ENCODE data around the gene SLX4. TPM values are rescaled to one million over a fixed set of nuclear protein-coding genes. Genes with fewer than 3 reads are reported as not detected.

The SLX4 gene
- total RNA-seq, 1 donor from 2014 or later, result 5.1 TPM

- Histone ChIP-seq H3K27me3 (no peaks in the 10 kb centered on the region), H3K27ac (no peak overlapping the region), H3K36me3 (peaks cover 6% of the 10 kb centered on the region), H3K4me1 (peaks cover 21% of the 10 kb centered on the region), H3K4me3 (no peak overlapping the region), H3K9me3 (no peaks in the 10 kb centered on the region)
- DNase-seq (no peak), ATAC-seq (no peak)
- TF ChIP-seq, protein P1, sequence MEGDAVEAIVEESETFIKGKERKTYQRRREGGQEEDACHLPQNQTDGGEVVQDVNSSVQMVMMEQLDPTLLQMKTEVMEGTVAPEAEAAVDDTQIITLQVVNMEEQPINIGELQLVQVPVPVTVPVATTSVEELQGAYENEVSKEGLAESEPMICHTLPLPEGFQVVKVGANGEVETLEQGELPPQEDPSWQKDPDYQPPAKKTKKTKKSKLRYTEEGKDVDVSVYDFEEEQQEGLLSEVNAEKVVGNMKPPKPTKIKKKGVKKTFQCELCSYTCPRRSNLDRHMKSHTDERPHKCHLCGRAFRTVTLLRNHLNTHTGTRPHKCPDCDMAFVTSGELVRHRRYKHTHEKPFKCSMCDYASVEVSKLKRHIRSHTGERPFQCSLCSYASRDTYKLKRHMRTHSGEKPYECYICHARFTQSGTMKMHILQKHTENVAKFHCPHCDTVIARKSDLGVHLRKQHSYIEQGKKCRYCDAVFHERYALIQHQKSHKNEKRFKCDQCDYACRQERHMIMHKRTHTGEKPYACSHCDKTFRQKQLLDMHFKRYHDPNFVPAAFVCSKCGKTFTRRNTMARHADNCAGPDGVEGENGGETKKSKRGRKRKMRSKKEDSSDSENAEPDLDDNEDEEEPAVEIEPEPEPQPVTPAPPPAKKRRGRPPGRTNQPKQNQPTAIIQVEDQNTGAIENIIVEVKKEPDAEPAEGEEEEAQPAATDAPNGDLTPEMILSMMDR (IDR thresholded peaks at IDR 0.05), result no peak
- intact Hi-C loops (cut with DNase I), result no loop called here
These were observed 22.4 kb downstream of the SLX4 start for GRCh38 chr16:3589001-3589400.

DNA sequence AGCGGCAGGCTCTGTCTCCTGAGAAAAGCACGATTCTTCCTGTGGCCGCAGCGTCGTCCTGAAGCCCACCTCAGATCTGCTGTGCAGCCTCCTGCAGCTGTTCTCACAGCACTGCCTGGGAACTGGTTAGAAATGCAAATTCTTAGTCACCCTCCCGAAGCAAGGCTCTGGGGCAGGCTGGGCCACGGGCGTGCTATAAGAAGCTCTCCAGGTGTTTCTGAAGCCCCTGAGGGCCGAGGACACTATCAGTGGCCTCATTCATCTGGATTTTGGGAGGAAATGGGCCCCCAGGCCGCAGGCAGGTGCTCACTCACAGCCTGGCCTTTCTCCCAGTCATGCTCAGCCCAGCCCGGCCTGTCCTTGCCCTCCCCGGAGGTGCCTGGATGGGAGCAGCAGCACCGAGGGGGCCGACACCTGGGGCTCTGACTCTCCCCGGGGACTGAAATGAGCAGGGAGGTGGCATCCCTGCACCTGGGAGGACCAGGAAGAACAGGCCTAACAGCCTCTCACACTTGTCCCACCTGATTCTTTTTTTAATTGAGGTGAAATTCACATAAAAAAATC, 23.8 kb downstream of the SLX4 start:
- no peak for DNase-seq
- H3K36me3 ChIP-seq, result peaks cover 18% of the 10 kb centered on the region
- TF ChIP-seq, protein P1 (IDR thresholded peaks at IDR 0.05), result no peak

GRCh38 chr16:3584412-3584811, 27.0 kb downstream of the SLX4 start:
- Histone ChIP-seq H3K36me3 (peaks cover 18% of the 10 kb centered on the region), H3K9me3 (no peaks in the 10 kb centered on the region), H3K27ac (no peak overlapping the region), H3K4me3 (no peak overlapping the region), H3K4me1 (peaks cover under 1% of the 10 kb centered on the region), H3K27me3 (no peaks in the 10 kb centered on the region)
- TF ChIP-seq, protein P1 (IDR thresholded peaks at IDR 0.05), result no peak
- no peak for ATAC-seq
- DNase-seq, result no peak
- intact Hi-C loops (cut with DNase I), result no loop called here

More for the DNA sequence above, 23.8 kb downstream of the SLX4 start:
- Histone ChIP-seq H3K9me3 (no peaks in the 10 kb centered on the region), H3K27ac (no peak overlapping the region), H3K4me1 (peaks cover 21% of the 10 kb centered on the region), H3K27me3 (no peaks in the 10 kb centered on the region), H3K4me3 (no peak overlapping the region)
- ATAC-seq, result no peak
- intact Hi-C loops (cut with DNase I), result no loop called here

DNA sequence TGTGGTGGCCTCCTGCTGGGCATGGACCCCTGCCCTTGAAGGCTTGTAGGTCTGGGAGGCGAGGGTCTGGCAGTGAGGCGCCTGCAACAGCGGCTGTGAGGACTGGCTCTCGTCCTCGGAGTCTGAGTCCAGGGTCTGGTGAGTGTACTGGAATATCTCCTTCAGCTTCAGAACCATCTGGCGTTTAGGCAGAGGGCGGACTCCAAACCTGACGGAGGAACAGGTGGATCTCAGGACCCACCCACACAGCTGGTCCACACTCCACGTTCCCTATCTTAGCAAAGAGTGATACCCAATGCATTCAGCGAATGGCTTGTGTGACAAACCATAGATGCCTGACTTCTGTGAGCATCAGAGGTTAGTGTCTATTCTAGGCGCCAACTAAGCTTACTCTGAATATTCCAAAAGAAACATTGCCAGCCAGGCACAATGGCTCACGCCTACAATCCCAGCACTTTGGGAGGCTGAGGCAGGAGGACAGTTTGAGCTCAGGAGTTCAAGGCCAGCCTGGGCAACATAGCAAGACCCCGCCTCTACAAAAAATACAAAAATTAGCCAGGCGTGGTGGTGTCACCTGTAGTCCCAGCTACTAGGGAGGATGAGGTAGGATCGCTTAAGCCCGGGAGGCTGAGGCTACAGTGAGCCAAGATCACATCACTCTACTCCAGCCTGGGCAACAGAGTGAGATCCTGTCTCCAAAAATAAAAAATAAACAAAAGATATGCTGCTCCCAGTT, 27.9 kb downstream of the SLX4 start:
- intact Hi-C loops (cut with DNase I), result no loop called here
- H3K9me3 ChIP-seq, result no peaks in the 10 kb centered on the region
- ATAC-seq, result no peak
- H3K4me1 ChIP-seq, result peaks cover 3% of the 10 kb centered on the region
- H3K27me3 ChIP-seq, result no peaks in the 10 kb centered on the region
- DNase-seq, result no peak
- H3K36me3 ChIP-seq, result peaks cover 18% of the 10 kb centered on the region
- no peak overlapping the region for H3K4me3 ChIP-seq
- TF ChIP-seq, protein P1 (IDR thresholded peaks at IDR 0.05), result no peak
- H3K27ac ChIP-seq, result no peak overlapping the region

GRCh38 chr16:3582276-3583165, 28.9 kb downstream of the SLX4 start:
- H3K27ac ChIP-seq, result no peak overlapping the region
- DNase-seq, result no peak
- no peak for ATAC-seq
- peaks cover 18% of the 10 kb centered on the region for H3K36me3 ChIP-seq
- H3K4me1 ChIP-seq, result peaks cover 3% of the 10 kb centered on the region
- TF ChIP-seq, protein P1 (IDR thresholded peaks at IDR 0.05), result no peak
- H3K9me3 ChIP-seq, result no peaks in the 10 kb centered on the region
- no peak overlapping the region for H3K4me3 ChIP-seq
- no peaks in the 10 kb centered on the region for H3K27me3 ChIP-seq
- intact Hi-C loops (cut with DNase I), result no loop called here

Measured in upper lobe of right lung (tissue), 1 donor.